CD4-positive, alpha-beta T cell treated with Interleukin-6 at 100 ng/mL for 8 hours (primary cell): ENCODE results near the gene PSAP.

ENCODE experiments used
- DNase-seq: peaks from one replicate; pipeline ENCODE4 v3.0.0-alpha.2; 2020; ENCODE audit warnings: mixed read lengths, low spot score

Gene PSAP

DNA sequence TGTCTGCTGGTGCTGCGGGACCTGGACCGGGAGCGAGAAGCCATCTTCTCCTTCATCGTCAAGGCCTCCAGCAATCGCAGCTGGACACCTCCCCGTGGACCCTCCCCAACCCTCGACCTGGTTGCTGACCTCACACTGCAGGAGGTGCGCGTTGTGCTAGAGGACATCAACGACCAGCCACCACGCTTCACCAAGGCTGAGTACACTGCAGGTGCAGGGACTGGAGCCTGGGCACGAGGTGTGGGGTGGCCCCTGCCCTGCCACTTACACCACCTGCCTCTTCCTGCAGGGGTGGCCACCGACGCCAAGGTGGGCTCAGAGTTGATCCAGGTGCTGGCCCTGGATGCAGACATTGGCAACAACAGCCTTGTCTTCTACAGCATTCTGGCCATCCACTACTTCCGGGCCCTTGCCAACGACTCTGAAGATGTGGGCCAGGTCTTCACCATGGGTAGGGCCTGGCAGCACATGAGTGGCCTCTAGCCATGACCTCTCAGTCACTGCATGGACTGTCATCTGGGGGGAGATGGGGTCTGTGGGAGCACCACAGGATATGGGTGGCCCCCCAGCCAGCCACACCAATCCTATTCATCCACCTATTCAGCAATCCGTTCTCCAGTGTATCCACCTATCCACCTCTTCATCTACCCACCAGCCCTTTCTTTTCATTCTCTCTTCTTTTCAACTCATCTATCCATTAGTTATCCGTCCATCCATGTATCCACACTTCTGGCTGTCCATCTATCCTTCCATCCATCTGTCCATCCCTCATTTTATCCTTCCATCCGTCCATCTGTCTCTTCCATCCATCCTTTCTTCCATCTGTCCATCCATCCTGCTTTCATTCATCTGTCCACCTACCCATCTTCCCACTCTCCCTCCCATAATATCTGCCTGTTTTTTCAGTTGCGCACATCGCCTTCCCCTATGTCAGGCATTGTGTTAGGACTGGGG is 43.2 kb downstream of the PSAP start:
- no peak for DNase-seq

GRCh38 chr10:71806704-71807556 is 44.1 kb downstream of the PSAP start:
- DNase-seq: no peak

- DNase-seq: no peak
Observed at GRCh38 chr10:71805776-71806703, 45.0 kb downstream of the PSAP start.

DNA sequence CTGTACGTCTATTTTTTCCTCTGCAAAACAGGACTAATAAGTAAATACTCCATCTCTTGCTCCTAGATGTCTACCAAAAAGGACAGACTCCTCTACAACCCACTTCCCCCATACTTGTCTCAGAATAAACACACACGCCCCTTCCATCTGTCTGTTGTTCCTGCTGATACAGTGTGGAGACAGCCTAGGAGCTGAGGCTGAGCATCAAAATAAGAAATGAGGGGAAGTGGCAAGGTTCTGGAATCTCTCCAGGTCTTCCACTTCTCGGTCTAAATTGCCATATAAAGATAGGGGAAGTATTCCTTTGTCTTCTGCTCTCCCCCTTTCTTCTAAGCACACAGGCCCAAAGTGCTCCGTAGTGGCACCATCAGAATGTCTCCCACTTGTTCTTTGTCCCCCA is 47.0 kb downstream of the PSAP start:
- DNase-seq: no peak

- no peak for DNase-seq
Observed at GRCh38 chr10:71802715-71803488, 48.1 kb downstream of the PSAP start.

DNA sequence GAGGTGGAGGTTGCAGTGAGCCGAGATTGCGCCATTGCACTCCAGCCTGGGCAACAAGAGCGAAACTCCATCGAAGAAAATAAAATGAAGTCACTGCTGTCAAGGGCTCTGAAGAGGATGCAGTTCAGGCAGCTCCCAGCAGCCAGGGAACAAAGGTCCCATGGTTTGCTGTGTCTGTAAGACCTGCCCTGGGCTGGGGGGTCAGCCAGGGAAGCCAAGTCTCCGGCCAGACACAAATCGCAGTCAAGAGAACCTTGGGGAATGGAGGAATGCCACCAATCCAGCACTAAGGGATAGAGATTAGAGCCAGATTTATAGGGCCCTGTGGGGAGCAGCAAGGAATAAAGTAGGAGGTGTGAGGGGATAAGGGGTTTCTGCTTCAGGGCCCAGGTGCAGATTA is 48.8 kb downstream of the PSAP start:
- DNase-seq: no peak

GRCh38 chr10:71801361-71801760 is 49.7 kb downstream of the PSAP start:
- DNase-seq: no peak

GRCh38 chr10:71799608-71800453 is 51.2 kb downstream of the PSAP start:
- DNase-seq: no peak

GRCh38 chr10:71799112-71799511 is 51.9 kb downstream of the PSAP start:
- no peak for DNase-seq

- DNase-seq: no peak
Observed at GRCh38 chr10:71798308-71798624, 52.8 kb downstream of the PSAP start.

DNA sequence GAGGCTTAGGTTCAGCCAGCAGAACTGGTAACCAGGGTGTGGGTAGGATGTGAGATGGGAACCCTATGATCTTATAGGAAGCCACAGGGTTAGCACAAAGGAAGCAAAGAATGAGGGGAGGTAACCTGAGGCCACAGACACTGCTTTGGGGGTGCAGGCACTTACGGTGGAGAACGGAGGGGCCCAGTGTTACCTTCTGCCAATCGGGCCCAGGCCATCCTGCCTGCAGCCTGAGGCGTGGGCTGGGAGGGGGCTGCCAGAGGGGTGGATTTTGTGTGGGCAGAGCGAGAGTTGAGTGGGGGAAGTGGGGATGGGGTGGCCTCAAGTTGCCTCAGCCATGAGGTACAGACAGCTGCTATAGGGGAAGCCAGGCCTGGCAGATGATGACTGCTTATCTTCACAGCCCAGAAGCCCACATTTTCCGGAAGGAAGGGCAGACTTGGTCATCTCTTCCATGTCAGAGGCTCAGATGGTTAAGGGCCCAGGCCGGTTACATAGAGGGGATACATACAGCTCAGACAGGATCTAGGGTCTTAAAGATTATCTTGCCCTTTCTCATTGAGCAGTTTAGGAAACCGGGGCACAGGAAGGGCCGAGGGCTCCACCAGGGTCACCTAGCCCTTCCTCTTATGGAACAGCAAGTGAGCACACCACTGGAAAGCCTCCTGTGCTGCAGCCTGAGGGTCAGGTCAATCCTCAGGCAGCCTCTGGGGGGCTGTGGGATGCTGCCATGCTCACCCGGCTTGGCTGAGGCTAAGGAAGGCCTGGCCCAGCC is 53.3 kb downstream of the PSAP start:
- no peak for DNase-seq

- no peak for DNase-seq
Observed at GRCh38 chr10:71796749-71797405, 54.2 kb downstream of the PSAP start.

- DNase-seq: no peak
Observed at GRCh38 chr10:71795248-71795647, 55.8 kb downstream of the PSAP start.

DNA sequence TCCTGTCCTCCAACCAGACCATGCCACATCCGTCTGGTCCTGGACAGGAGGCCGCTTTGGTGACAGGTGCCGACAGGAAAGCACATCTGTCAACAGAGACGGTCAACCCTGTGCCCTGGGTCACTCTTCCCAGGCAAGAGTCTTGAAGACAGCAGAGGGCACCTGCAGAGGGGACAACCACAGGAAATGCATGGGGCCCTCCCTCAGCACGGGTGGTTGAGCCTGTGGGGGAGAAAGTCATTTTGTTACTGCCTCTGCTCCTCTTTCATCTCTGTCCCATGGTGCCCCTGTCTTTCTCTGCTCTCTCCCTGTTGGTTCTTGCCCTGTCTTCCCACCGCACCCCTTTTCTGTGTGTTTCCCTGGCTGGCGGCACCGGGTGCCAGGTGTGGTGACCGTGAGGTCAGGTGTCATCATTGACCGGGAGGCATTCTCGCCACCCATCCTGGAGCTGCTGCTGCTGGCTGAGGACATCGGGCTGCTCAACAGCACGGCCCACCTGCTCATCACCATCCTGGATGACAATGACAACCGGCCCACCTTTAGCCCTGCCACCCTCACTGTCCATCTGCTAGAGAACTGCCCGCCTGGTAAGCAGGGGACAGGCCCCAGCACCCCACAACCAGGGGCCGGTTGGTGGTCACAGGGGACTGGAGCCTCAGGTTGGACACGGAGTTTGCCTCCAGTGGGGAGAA is 60.2 kb downstream of the PSAP start:
- no peak for DNase-seq

- no peak for DNase-seq
Observed at GRCh38 chr10:71789871-71790270, 61.2 kb downstream of the PSAP start.

GRCh38 chr10:71788954-71789353 is 62.1 kb downstream of the PSAP start:
- DNase-seq: no peak

GRCh38 chr10:71784679-71785272 is 66.3 kb downstream of the PSAP start:
- DNase-seq: no peak
